SK-N-SH treated with all-trans-retinoic acid at 6 μM for 48 hours (cell line): Measurements from ENCODE around the gene HOGA1.

ENCODE experiments used
- ATAC-seq: fragments of 200-7000 bp; cut with Tn5 transposase; 3 replicates; pipeline ENCODE4 v1.9.1; 2020; ENCODE audit warnings: mild to moderate bottlenecking, moderate library complexity
- ARNTL ChIP-seq: fragments of 450-650 bp; formaldehyde crosslinking; IDR thresholded peaks from 2 replicates; pipeline ENCODE4 v1.5.0; 2020; ENCODE audit warnings: low read depth, mild to moderate bottlenecking, moderate library complexity, borderline replicate concordance
- BACH2 ChIP-seq: fragments of 250-450 bp; sonication (Bioruptor Pico); IDR thresholded peaks from 2 replicates; pipeline ENCODE4 v1.9.0; 2021; ENCODE audit warnings: mild to moderate bottlenecking, borderline replicate concordance
- CSDC2 ChIP-seq: fragments of 250-450 bp; sonication (Bioruptor Pico); IDR thresholded peaks from 2 replicates; pipeline ENCODE4 v1.5.0; 2020; ENCODE audit warnings: mild to moderate bottlenecking, moderate library complexity
- ESRRG ChIP-seq: fragments of 250-450 bp; sonication (Bioruptor Pico); IDR thresholded peaks from 2 replicates; pipeline ENCODE4 v1.6.1; 2021; ENCODE audit warnings: mild to moderate bottlenecking
- GLIS3 ChIP-seq: fragments of 250-450 bp; sonication (Bioruptor Pico); IDR thresholded peaks from 2 replicates; pipeline ENCODE4 v1.5.0; 2020; ENCODE audit warnings: mild to moderate bottlenecking, moderate library complexity
- ISL1 ChIP-seq: fragments of 250-450 bp; sonication (Bioruptor Pico); IDR thresholded peaks from 2 replicates; pipeline ENCODE4 v2.1.2; 2022; ENCODE audit warnings: mild to moderate bottlenecking, moderate library complexity
- OSR1 ChIP-seq: fragments of 250-450 bp; sonication (Bioruptor Pico); IDR thresholded peaks from 2 replicates; pipeline ENCODE4 v1.8.0; 2022; ENCODE audit warnings: moderate library complexity, mild to moderate bottlenecking, inconsistent platforms
- PATZ1 ChIP-seq: fragments of 250-450 bp; sonication (Bioruptor Pico); IDR thresholded peaks from 2 replicates; pipeline ENCODE4 v1.8.0; 2020; ENCODE audit warnings: mild to moderate bottlenecking, moderate library complexity, borderline replicate concordance
- PPARA ChIP-seq: fragments of 250-450 bp; sonication (Bioruptor Pico); IDR thresholded peaks from 2 replicates; pipeline ENCODE4 v1.5.0; 2020; ENCODE audit warnings: mild to moderate bottlenecking, borderline replicate concordance
- RARB ChIP-seq: fragments of 250-450 bp; sonication (Bioruptor Pico); IDR thresholded peaks from 2 replicates; pipeline ENCODE4 v1.8.0; 2021; ENCODE audit warnings: mild to moderate bottlenecking, moderate library complexity
- TCF4 ChIP-seq: fragments of 250-450 bp; sonication (Bioruptor Pico); IDR thresholded peaks from 2 replicates; pipeline ENCODE4 v1.8.0; 2021; ENCODE audit warnings: mild to moderate bottlenecking, moderate library complexity, borderline replicate concordance
- ZC3H10 ChIP-seq: fragments of 250-450 bp; sonication (Bioruptor Pico); IDR thresholded peaks from 2 replicates; pipeline ENCODE4 v1.5.1; 2021; ENCODE audit warnings: mild to moderate bottlenecking, moderate library complexity
- ZFP3 ChIP-seq: fragments of 250-450 bp; sonication (Bioruptor Pico); IDR thresholded peaks from 2 replicates; pipeline ENCODE4 v1.5.0; 2020; ENCODE audit warnings: mild to moderate bottlenecking, moderate library complexity
- ZFP30 ChIP-seq: fragments of 450-650 bp; formaldehyde crosslinking; IDR thresholded peaks from 2 replicates; pipeline ENCODE4 v1.5.0; 2022; ENCODE audit warnings: mild to moderate bottlenecking, moderate library complexity
- ZNF70 ChIP-seq: fragments of 450-650 bp; formaldehyde crosslinking; IDR thresholded peaks from 2 replicates; pipeline ENCODE4 v1.5.0; 2020; ENCODE audit warnings: mild to moderate bottlenecking, moderate library complexity
- ZNF8 ChIP-seq: fragments of 450-650 bp; formaldehyde crosslinking; IDR thresholded peaks from 2 replicates; pipeline ENCODE4 v1.5.0; 2020; ENCODE audit warnings: mild to moderate bottlenecking, moderate library complexity
- TF ChIP-seq, protein P1 (sequence below): fragments of 250-450 bp; sonication (Bioruptor Pico); IDR thresholded peaks from 2 replicates; pipeline ENCODE4 v1.8.0; 2021; ENCODE audit warnings: low read depth, mild to moderate bottlenecking, moderate library complexity, borderline replicate concordance
- TF ChIP-seq, protein P2 (sequence below): fragments of 250-450 bp; sonication (Bioruptor Pico); IDR thresholded peaks from 2 replicates; pipeline ENCODE4 v1.5.1; 2021; ENCODE audit warnings: mild to moderate bottlenecking, moderate library complexity

The HOGA1 gene

GRCh38 chr10:97599272-97599619, 15.1 kb downstream of the HOGA1 start:
- no peak for ATAC-seq

DNA sequence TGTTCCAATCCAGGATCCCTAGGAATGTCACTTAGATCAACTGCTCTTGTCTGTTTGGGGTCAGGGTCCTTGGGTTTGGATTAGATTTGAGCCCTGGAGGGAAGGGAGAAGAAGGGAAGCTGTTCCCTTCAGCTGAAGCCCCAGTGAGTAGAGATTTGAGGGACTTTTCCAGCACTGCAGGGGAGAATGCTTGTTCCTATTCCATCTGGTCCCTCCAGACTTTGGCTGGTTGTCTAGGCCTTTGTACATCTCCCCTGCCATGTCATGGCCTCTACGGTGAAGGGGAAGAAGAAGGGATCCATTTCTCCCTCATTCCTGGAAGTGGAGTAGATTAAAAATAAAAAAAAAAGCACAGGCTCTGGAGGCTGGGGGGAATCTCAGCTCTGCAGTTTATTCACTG, 16.4 kb downstream of the HOGA1 start:
- TF ChIP-seq, protein P1, sequence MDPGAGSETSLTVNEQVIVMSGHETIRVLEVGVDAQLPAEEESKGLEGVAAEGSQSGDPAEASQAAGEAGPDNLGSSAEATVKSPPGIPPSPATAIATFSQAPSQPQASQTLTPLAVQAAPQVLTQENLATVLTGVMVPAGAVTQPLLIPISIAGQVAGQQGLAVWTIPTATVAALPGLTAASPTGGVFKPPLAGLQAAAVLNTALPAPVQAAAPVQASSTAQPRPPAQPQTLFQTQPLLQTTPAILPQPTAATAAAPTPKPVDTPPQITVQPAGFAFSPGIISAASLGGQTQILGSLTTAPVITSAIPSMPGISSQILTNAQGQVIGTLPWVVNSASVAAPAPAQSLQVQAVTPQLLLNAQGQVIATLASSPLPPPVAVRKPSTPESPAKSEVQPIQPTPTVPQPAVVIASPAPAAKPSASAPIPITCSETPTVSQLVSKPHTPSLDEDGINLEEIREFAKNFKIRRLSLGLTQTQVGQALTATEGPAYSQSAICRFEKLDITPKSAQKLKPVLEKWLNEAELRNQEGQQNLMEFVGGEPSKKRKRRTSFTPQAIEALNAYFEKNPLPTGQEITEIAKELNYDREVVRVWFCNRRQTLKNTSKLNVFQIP = no peak
- no peak for TF ChIP-seq ESRRG (CRISPR knock-in tag)
- TF ChIP-seq PATZ1 (CRISPR knock-in tag) = no peak
- TF ChIP-seq TCF4 = no peak
- no peak for TF ChIP-seq PPARA (CRISPR knock-in tag)
- TF ChIP-seq ZC3H10 = no peak
- TF ChIP-seq GLIS3 = no peak
- TF ChIP-seq BACH2 (CRISPR knock-in tag) = no peak
- no peak for TF ChIP-seq ARNTL (CRISPR knock-in tag)
- no peak for TF ChIP-seq RARB (CRISPR knock-in tag)
- TF ChIP-seq, protein P2, sequence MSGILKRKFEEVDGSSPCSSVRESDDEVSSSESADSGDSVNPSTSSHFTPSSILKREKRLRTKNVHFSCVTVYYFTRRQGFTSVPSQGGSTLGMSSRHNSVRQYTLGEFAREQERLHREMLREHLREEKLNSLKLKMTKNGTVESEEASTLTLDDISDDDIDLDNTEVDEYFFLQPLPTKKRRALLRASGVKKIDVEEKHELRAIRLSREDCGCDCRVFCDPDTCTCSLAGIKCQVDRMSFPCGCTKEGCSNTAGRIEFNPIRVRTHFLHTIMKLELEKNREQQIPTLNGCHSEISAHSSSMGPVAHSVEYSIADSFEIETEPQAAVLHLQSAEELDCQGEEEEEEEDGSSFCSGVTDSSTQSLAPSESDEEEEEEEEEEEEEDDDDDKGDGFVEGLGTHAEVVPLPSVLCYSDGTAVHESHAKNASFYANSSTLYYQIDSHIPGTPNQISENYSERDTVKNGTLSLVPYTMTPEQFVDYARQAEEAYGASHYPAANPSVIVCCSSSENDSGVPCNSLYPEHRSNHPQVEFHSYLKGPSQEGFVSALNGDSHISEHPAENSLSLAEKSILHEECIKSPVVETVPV (CRISPR knock-in tag) = no peak
- ATAC-seq = no peak

More at GRCh38 chr10:97599272-97599619, 15.1 kb downstream of the HOGA1 start:
- no peak for TF ChIP-seq RARB (CRISPR knock-in tag)
- no peak for TF ChIP-seq CSDC2 (CRISPR knock-in tag)
- TF ChIP-seq, protein P2 (CRISPR knock-in tag) = no peak
- TF ChIP-seq BACH2 (CRISPR knock-in tag) = no peak
- no peak for TF ChIP-seq ZC3H10
- TF ChIP-seq GLIS3 = no peak
- no peak for TF ChIP-seq ZNF70 (CRISPR knock-in tag)
- no peak for TF ChIP-seq PPARA (CRISPR knock-in tag)
- TF ChIP-seq ISL1 = no peak
- TF ChIP-seq OSR1 (CRISPR knock-in tag) = no peak
- TF ChIP-seq ESRRG (CRISPR knock-in tag) = no peak
- no peak for TF ChIP-seq ZFP30 (CRISPR knock-in tag)
- TF ChIP-seq ZFP3 = no peak
- no peak for TF ChIP-seq ARNTL (CRISPR knock-in tag)

DNA sequence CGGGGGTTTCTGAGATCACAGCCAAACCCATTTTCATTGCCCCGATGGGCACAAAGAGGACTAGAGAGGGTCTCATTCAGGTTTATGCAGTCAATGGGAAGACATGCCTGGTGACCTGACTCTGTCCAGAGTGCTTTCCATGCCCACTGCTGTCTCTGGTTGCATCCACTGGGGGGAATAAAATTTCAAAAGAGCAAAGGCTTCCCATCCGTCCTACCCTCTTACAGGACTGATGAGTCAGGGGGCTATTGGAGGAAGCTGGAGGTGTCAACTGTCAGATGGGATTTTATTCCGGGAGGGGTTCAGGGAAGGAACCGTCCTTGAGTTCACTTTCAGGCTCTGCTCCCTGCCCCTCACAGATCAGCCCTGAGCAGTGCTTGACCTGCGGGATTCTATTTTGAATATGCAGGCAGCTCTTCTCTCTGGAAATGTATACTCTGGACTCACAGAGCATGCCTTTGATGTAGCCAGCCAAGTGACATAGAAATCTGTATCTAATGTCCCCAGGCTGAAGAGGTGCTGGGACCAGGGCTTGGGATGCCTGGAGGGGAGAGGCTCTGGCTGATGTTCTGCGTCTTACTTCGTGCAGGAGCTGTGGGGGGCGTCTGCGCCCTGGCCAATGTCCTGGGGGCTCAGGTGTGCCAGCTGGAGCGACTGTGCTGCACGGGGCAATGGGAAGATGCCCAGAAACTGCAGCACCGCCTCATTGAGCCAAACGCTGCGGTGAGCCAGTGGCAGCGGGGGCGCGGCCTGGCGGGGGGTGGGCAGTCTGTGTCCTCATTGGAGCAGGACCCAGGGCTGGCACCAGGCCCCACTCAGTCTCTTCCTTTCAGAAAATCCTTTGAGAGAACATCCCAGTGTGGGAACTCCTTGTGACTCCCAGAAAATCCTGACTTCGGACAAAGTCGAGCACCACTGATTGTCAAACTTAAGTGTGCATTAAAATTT, 17.4 kb downstream of the HOGA1 start:
- ATAC-seq = no peak
- no peak for TF ChIP-seq ZFP3
- no peak for TF ChIP-seq PPARA (CRISPR knock-in tag)
- no peak for TF ChIP-seq ZFP30 (CRISPR knock-in tag)
- no peak for TF ChIP-seq ZNF8 (CRISPR knock-in tag)
- TF ChIP-seq BACH2 (CRISPR knock-in tag) = no peak
- TF ChIP-seq PATZ1 (CRISPR knock-in tag) = no peak
- no peak for TF ChIP-seq ARNTL (CRISPR knock-in tag)
